Parathyroid adenoma (tissue), 2 donors: ENCODE data around the gene GPS1.
A peak's percentile ranks its signal among the peaks of the same experiment; 100 is the strongest.

ENCODE experiments used
- H2AFZ ChIP-seq: fragments of 300-600 bp; sonication (generic); one replicate; pipeline ENCODE4 v1.7.0; 2017; ENCODE audit warnings: antibody characterized with exemption, mild to moderate bottlenecking
- H3K27ac ChIP-seq: fragments of 300-600 bp; sonication (generic); one replicate; pipeline ENCODE4 v1.7.0; 2017
- H3K27me3 ChIP-seq: fragments of 300-600 bp; sonication (generic); one replicate; pipeline ENCODE4 v1.7.0; 2017; ENCODE audit warnings: low read length; ENCODE audit not compliant: control insufficient read depth, insufficient read depth
- H3K36me3 ChIP-seq: fragments of 300-600 bp; sonication (generic); one replicate; pipeline ENCODE4 v1.7.0; 2017; ENCODE audit warnings: low read length; ENCODE audit not compliant: control insufficient read depth, insufficient read depth
- H3K4me1 ChIP-seq: fragments of 300-600 bp; sonication (generic); one replicate; pipeline ENCODE4 v1.7.0; 2017; ENCODE audit warnings: control low read depth
- H3K4me2 ChIP-seq: fragments of 300-600 bp; sonication (generic); one replicate; pipeline ENCODE4 v1.7.0; 2017; ENCODE audit warnings: low read length
- H3K4me3 ChIP-seq: fragments of 300-600 bp; sonication (generic); one replicate; pipeline ENCODE4 v1.7.0; 2017; ENCODE audit warnings: low read depth, low read length
- H3K79me2 ChIP-seq: fragments of 300-600 bp; sonication (generic); one replicate; pipeline ENCODE4 v1.7.0; 2017; ENCODE audit warnings: control low read depth
- H3K9ac ChIP-seq: fragments of 300-600 bp; sonication (generic); one replicate; pipeline ENCODE4 v1.7.0; 2017; ENCODE audit warnings: mild to moderate bottlenecking
- H3K9me3 ChIP-seq: fragments of 300-600 bp; sonication (generic); one replicate; pipeline ENCODE4 v1.7.0; 2017; ENCODE audit warnings: low read length; ENCODE audit not compliant: control insufficient read depth
- TF ChIP-seq, protein P1 (sequence below): fragments of 300-600 bp; sonication (generic); IDR thresholded peaks from one replicate; pipeline ENCODE4 v1.7.0; 2017; ENCODE audit warnings: antibody characterized with exemption, mild to moderate bottlenecking
- donor health status: primary hyperparathyroidism.

Gene GPS1

DNA sequence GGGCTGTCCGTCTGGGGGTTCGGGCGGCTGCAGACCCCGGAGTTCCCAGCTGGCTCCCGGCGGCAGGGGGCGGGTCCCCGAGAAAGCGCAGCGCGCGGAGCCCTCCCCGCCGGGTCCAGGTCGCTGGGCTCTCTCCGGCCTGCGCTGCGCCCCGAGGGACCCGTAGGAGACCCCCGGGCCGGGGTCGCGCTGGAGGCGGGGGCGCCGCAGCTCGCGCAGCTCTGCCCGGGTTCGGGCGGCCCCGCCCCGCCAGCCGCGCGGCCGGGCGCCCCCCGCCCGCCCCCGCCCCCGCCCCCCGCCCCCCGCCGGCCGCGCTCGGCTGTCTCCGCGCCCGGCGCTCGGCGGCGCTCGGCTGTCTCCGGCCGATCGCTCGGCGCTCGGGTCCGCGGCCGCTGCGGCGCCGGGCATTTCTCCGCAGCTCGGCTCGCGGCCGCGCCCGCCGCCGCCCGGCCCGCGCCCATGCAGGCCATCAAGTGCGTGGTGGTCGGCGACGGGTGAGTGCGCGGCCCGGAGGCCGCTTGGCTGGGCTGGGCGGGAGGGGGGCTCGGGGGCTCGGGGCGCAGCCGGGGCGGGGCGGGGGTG, 20.3 kb upstream of the GPS1 start, which contains the start of gene RAC3:
TSS of gene RAC3 (plus strand) at position 376 of the 582 bp plus-strand sequence. CDS start at position 460, 84 bp downstream.
- no peaks in the 10 kb centered on the region for H3K27me3 ChIP-seq
- H3K4me3 ChIP-seq, result peak within 1 kb of the TSS; percentile 68
- peak within 1 kb of the TSS; percentile 89 for H3K4me2 ChIP-seq
- no peak within 1 kb of the TSS for H3K9ac ChIP-seq
- TF ChIP-seq, protein P1, sequence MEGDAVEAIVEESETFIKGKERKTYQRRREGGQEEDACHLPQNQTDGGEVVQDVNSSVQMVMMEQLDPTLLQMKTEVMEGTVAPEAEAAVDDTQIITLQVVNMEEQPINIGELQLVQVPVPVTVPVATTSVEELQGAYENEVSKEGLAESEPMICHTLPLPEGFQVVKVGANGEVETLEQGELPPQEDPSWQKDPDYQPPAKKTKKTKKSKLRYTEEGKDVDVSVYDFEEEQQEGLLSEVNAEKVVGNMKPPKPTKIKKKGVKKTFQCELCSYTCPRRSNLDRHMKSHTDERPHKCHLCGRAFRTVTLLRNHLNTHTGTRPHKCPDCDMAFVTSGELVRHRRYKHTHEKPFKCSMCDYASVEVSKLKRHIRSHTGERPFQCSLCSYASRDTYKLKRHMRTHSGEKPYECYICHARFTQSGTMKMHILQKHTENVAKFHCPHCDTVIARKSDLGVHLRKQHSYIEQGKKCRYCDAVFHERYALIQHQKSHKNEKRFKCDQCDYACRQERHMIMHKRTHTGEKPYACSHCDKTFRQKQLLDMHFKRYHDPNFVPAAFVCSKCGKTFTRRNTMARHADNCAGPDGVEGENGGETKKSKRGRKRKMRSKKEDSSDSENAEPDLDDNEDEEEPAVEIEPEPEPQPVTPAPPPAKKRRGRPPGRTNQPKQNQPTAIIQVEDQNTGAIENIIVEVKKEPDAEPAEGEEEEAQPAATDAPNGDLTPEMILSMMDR, result no peak
- H3K36me3 ChIP-seq, result no peaks in the 10 kb centered on the region
- no peaks in the 10 kb centered on the region for H3K9me3 ChIP-seq
- no peaks in the 10 kb centered on the region for H3K79me2 ChIP-seq
- H3K4me1 ChIP-seq, result peaks cover 6% of the 10 kb centered on the region
- H3K27ac ChIP-seq, result peak within 1 kb of the TSS; percentile 39
- peak within 1 kb of the TSS; percentile 92 for H2AFZ ChIP-seq

DNA sequence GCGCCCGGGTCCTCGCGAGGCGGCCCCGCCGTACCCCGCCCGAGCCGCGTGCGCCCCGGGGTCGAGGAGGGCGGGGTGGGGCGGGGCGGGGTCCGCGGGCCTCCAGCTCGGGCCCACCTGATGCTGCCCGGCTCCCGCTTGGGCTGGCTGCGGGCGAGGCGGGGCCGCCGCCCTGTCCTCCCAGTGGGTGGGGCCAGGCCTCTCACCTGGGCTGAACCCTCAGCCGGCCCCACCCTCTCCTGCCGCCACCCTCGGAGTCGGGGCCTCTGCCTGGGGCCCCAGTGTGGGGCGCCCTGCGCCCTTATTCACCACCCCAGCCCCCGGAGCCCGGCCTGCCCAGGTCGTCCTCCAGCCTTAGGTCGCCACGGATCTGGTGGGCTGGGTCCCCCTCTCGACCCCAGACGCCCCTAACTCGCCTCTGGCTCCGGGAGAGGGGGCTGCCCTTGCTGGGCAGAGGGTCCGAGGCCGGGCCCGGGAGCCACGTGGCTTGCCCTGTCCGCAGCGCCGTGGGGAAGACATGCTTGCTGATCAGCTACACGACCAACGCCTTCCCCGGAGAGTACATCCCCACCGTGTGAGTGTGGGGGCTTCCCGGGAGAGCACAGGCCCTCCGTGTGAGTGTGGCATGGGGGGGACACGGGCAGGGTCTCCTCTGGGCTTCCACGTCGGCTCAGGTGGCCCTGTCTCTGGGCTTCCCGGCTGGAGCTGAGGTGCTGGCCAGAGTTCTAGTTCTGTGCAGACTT, 19.6 kb upstream of the GPS1 start:
- Histone ChIP-seq H3K4me1 (peaks cover 10% of the 10 kb centered on the region), H2AFZ (no peak overlapping the region), H3K79me2 (no peaks in the 10 kb centered on the region), H3K9ac (no peak overlapping the region), H3K9me3 (no peaks in the 10 kb centered on the region), H3K27me3 (no peaks in the 10 kb centered on the region), H3K4me3 (peak overlapping the region; percentile 34), H3K4me2 (peak overlapping the region; percentile 66), H3K27ac (no peak overlapping the region), H3K36me3 (no peaks in the 10 kb centered on the region)
- TF ChIP-seq, protein P1, result no peak

DNA sequence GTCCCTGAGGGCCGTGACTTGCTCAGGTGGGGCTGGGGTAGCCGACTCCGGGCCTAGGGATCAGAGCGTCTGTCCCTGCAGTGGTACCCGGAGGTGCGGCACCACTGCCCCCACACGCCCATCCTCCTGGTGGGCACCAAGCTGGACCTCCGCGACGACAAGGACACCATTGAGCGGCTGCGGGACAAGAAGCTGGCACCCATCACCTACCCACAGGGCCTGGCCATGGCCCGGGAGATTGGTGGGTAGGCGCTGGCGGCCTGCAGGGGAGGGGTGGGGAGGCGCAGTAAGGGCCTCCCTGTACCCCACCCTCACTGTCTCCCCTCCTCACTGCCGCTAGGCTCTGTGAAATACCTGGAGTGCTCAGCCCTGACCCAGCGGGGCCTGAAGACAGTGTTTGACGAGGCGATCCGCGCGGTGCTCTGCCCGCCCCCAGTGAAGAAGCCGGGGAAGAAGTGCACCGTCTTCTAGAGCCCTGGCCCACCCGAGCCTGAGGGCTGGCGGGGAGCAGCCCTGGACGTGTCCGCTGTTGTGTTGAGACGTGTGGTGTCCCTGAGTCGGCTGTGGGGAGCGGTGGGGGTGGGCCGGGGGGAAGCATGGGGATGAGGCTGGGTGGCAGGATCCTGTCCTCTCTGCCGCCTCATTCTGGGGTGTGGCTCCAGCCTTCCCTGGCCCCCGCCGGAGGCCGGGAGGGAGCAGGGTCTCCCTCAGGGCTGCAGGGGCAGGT, 18.2 kb upstream of the GPS1 start:
- Histone ChIP-seq H3K79me2 (no peaks in the 10 kb centered on the region), H3K36me3 (no peaks in the 10 kb centered on the region), H3K9ac (no peak overlapping the region), H3K27ac (no peak overlapping the region), H3K27me3 (no peaks in the 10 kb centered on the region), H3K4me3 (no peak overlapping the region), H3K4me2 (no peak overlapping the region), H2AFZ (no peak overlapping the region), H3K4me1 (peaks cover 10% of the 10 kb centered on the region), H3K9me3 (no peaks in the 10 kb centered on the region)
- TF ChIP-seq, protein P1, result no peak

DNA sequence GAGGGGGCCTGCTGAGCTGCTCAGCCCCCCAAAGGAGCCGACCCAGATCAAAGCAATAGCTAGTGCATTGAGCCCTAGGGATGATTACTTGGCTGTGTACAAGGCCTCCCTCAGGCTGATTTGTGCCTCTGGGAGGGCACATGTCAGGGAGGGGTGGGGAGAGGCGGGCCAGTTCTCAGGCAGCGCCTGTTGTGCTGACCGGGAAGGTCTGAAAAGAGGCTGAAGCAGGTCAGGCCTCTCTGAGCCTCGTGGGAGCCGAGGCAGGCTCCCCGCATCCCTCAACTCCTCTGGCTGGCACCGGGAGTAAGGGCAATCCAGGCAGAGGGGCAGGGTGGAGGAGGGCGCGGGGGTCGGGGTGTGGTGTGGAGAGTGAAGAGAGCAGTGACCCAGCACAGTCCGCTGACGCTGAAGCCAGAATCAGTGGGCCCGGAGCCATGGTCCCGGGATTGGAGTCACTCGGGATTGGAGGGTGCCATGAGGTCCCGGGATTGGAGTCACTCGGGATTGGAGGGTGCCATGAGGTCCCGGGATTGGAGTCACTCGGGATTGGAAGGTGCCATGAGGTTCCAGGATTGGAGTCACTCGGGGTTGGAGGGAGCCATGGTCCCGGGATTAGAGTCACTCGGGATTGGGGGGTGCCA, 17.2 kb upstream of the GPS1 start:
- H3K36me3 ChIP-seq, result no peaks in the 10 kb centered on the region
- H3K27ac ChIP-seq, result no peak overlapping the region
- H3K4me2 ChIP-seq, result no peak overlapping the region
- no peaks in the 10 kb centered on the region for H3K9me3 ChIP-seq
- no peaks in the 10 kb centered on the region for H3K27me3 ChIP-seq
- peaks cover 10% of the 10 kb centered on the region for H3K4me1 ChIP-seq
- H3K79me2 ChIP-seq, result no peaks in the 10 kb centered on the region
- H3K4me3 ChIP-seq, result no peak overlapping the region
- no peak overlapping the region for H3K9ac ChIP-seq
- TF ChIP-seq, protein P1, result no peak
- no peak overlapping the region for H2AFZ ChIP-seq
